ENCODE measurements around the gene CAPRIN1.

CAPRIN1 gene

GRCh38 chr11:34051349-34052035 is at the start of gene CAPRIN1:
CAPRIN1 (plus strand) TSS chr11:34051731; CDS start chr11:34052421, 690 bp downstream.
- H3K4me3 ChIP-seq (ENCODE audit: low read depth, low read length) = peak within 1 kb of the TSS; percentile 89
- POLR2A ChIA-PET = interaction anchor here (0.5 to 1.7 kb wide), 3 partner anchors 54 to 550 kb away, joined by 3 to 9 read pairs (median 4); partner anchors contain the start of gene NAT10
- DNase-seq (ENCODE audit: low read depth, low spot score) = no peak
- CTCF ChIA-PET = interaction anchor here (0.7 to 1.3 kb wide), 3 partner anchors 34 to 402 kb away, joined by 3 to 6 read pairs (median 3); no protein-coding TSS in a partner anchor
- TF ChIP-seq CTCF (IDR thresholded peaks at IDR 0.05; ENCODE audit: insufficient read depth, low read length, missing control alignments) = no peak

GRCh38 chr11:34002420-34002819 is 49.1 kb upstream of the CAPRIN1 start:
- CTCF ChIA-PET = interaction anchor here (1.1 to 2.9 kb wide), 2 partner anchors 11 to 14 kb away, joined by 3 to 8 read pairs; no protein-coding TSS in a partner anchor
- TF ChIP-seq CTCF (IDR thresholded peaks at IDR 0.05; ENCODE audit: insufficient read depth, low read length, missing control alignments) = no peak

GRCh38 chr11:34004236-34004635 is 47.3 kb upstream of the CAPRIN1 start:
- H3K4me3 ChIP-seq (ENCODE audit: low read depth, low read length) = no peak overlapping the region
- no peak for TF ChIP-seq CTCF (IDR thresholded peaks at IDR 0.05; ENCODE audit: insufficient read depth, low read length, missing control alignments)
- POLR2A ChIA-PET = no interaction called here
- no peak for DNase-seq (ENCODE audit: low read depth, low spot score)
- CTCF ChIA-PET = no interaction called here

More at GRCh38 chr11:34002420-34002819, 49.1 kb upstream of the CAPRIN1 start:
- POLR2A ChIA-PET = no interaction called here
- no peak overlapping the region for H3K4me3 ChIP-seq (ENCODE audit: low read depth, low read length)
- no peak for DNase-seq (ENCODE audit: low read depth, low spot score)

GRCh38 chr11:34006876-34007275 is 44.7 kb upstream of the CAPRIN1 start:
- POLR2A ChIA-PET = interaction anchor here (0.7 kb wide), 1 partner anchor 437 kb away, joined by 5 read pairs; no protein-coding TSS in a partner anchor
- TF ChIP-seq CTCF (IDR thresholded peaks at IDR 0.05; ENCODE audit: insufficient read depth, low read length, missing control alignments) = no peak
- DNase-seq (ENCODE audit: low read depth, low spot score) = no peak
- CTCF ChIA-PET = interaction anchor here (1.2 to 4.1 kb wide), 3 partner anchors 10 to 200 kb away, joined by 3 to 31 read pairs (median 20); no protein-coding TSS in a partner anchor
- H3K4me3 ChIP-seq (ENCODE audit: low read depth, low read length) = no peak overlapping the region

GRCh38 chr11:34012734-34013133 is 38.8 kb upstream of the CAPRIN1 start:
- ChIA-PET POLR2A (no interaction called here), CTCF (interaction anchor here (2.3 kb wide), 1 partner anchor 16 kb away, joined by 7 read pairs; no protein-coding TSS in a partner anchor)
- no peak overlapping the region for H3K4me3 ChIP-seq (ENCODE audit: low read depth, low read length)
- TF ChIP-seq CTCF (IDR thresholded peaks at IDR 0.05; ENCODE audit: insufficient read depth, low read length, missing control alignments) = no peak
- no peak for DNase-seq (ENCODE audit: low read depth, low spot score)

- no peak overlapping the region for H3K4me3 ChIP-seq (ENCODE audit: low read depth, low read length)
- no peak for DNase-seq (ENCODE audit: low read depth, low spot score)
- CTCF ChIA-PET = interaction anchor here (1.2 kb wide), 1 partner anchor 17 kb away, joined by 4 read pairs; no protein-coding TSS in a partner anchor
- POLR2A ChIA-PET = no interaction called here
- TF ChIP-seq CTCF (IDR thresholded peaks at IDR 0.05; ENCODE audit: insufficient read depth, low read length, missing control alignments) = no peak
Observed at GRCh38 chr11:34013898-34014571, 37.5 kb upstream of the CAPRIN1 start.

All from AG04449 (cell line).